PC-9 (cell line): Measurements from ENCODE around the gene CCDC167. TPM values are rescaled to one million over a fixed set of nuclear protein-coding genes. Genes with fewer than 3 reads are reported as not detected.

Experiments used
- BruUV-seq: library from RNA; stranded (reverse); fragments of 400-500 nt; replicated peaks from 2 replicates; lab custom pipeline; 2021; lab: Mats Ljungman, UMichigan
- CTCF ChIA-PET: fragments of 300-600 bp; sonication (Branson Sonifier 250); formaldehyde crosslinking; loops from one replicate; lab custom pipeline; 2022; ENCODE audit warnings: antibody characterized with exemption; lab: Charles Lee
- POLR2A ChIA-PET: fragments of 300-600 bp; sonication (Branson Sonifier 250); formaldehyde crosslinking; loops from one replicate; lab custom pipeline; 2022; ENCODE audit warnings: antibody characterized with exemption; ENCODE audit not compliant: unreplicated experiment; lab: Charles Lee
- DNase-seq, 2 experiments: peaks; one replicate each; pipeline versions ENCODE4 v3.0.0 to v3.0.0-alpha.2; 2015 to 2022; ENCODE audit warnings: mixed read lengths in 1 of 2
- H2AFZ ChIP-seq: fragments of 200-600 bp; sonication (generic); 2 replicates; pipeline ENCODE4 v1.8.1; 2017; ENCODE audit warnings: antibody characterized with exemption
- H3F3A ChIP-seq: fragments of 200-600 bp; sonication (generic); 2 replicates; pipeline ENCODE4 v1.8.1; 2017; ENCODE audit warnings: antibody characterized with exemption, mild to moderate bottlenecking, low read depth; ENCODE audit not compliant: insufficient read depth
- H3K27ac ChIP-seq: fragments of 200-600 bp; sonication (generic); 2 replicates; pipeline ENCODE4 v1.6.1; 2016; ENCODE audit warnings: mixed run types
- H3K27me3 ChIP-seq: fragments of 200-600 bp; sonication (generic); 2 replicates; pipeline ENCODE4 v1.6.1; 2016; ENCODE audit warnings: low read depth, mixed run types; ENCODE audit not compliant: insufficient read depth
- H3K36me3 ChIP-seq: fragments of 200-600 bp; sonication (generic); 2 replicates; pipeline ENCODE4 v1.6.1; 2016; ENCODE audit warnings: low read depth, mixed run types
- H3K4me1 ChIP-seq: fragments of 200-600 bp; sonication (generic); replicated peaks from 2 replicates; pipeline ENCODE4 v1.6.1; 2016; ENCODE audit warnings: mixed run types; ENCODE audit not compliant: insufficient read depth
- H3K4me2 ChIP-seq: fragments of 200-600 bp; sonication (generic); 2 replicates; pipeline ENCODE4 v1.6.1; 2017; ENCODE audit warnings: mixed run types
- H3K4me3 ChIP-seq: fragments of 200-600 bp; sonication (generic); 2 replicates; pipeline ENCODE4 v1.6.1; 2016; ENCODE audit warnings: mixed run types
- H3K79me2 ChIP-seq: fragments of 200-600 bp; sonication (generic); 2 replicates; pipeline ENCODE4 v1.6.1; 2017; ENCODE audit warnings: low read depth, mixed run types
- H3K9me2 ChIP-seq: fragments of 200-600 bp; sonication (generic); 2 replicates; pipeline ENCODE4 v1.8.1; 2017; ENCODE audit warnings: mild to moderate bottlenecking; ENCODE audit not compliant: insufficient read depth
- H3K9me3 ChIP-seq: fragments of 200-600 bp; sonication (generic); 2 replicates; pipeline ENCODE4 v1.8.1; 2016; ENCODE audit warnings: low read depth; ENCODE audit not compliant: insufficient read depth
- H4K20me1 ChIP-seq: fragments of 200-600 bp; sonication (generic); 2 replicates; pipeline ENCODE4 v1.8.1; 2017; ENCODE audit not compliant: insufficient read depth
- EZH2 ChIP-seq: fragments of 200-600 bp; sonication (generic); IDR thresholded peaks from 2 replicates; pipeline ENCODE4 v1.8.0; 2017; ENCODE audit warnings: antibody characterized with exemption, low read depth
- intact Hi-C: fragments of 100-400 bp; cut with micrococcal nuclease; formaldehyde crosslinking; loops from one replicate; pipeline ENCODE4 v1.10.0; 2022; ENCODE audit not compliant: unreplicated experiment
- total RNA-seq: library from RNA; stranded (reverse); gene quantifications from 2 replicates; pipeline ENCODE4 v1.2.3, GENCODE V29; 2021
- TF ChIP-seq, protein P1 (sequence below): fragments of 200-600 bp; sonication (generic); conservative IDR thresholded peaks from 2 replicates; pipeline ENCODE4 v1.6.1; 2017; ENCODE audit warnings: mixed run types, antibody characterized with exemption, mild to moderate bottlenecking, moderate library complexity

CCDC167 gene
- total RNA-seq, 1 experiment from 2014 or later: 29.4 TPM

DNA sequence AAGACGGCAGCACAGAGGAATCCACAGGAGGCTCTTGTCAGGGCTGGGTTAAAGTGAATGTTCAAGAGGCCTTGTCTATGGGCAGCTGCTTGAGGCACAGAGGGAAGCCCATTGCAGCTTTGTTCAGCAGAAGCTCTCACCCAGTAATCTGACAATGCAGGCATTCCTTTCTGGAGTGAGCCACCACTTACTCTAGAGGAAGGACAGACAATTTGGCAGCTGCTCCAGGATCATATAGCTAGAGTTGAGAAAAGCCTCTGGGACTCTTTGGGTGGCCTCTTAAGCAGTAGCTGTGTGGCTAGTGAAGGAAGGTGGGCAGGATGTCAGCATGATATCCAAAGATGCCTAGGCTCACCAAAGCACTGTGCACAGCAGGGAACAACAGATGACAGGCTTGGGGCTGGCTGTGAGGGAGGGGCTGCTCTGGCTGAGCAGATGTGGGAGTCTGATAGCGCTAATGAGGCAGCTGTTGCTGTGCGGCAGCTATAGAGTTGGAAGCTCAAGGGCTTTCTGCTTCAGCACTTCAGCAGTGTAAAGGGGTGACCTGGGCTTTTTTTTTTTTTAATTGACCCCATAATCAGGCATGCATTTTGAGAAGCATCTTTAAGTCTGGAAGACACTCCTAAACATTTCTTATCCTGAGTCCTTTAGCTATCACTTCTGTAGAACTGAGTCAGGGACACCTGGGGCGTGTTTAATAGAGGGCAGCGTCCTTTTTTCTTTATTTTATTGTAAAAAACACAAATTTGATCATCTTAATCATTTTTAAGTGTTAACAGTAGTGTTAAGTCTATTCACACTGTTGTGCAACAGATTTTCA, 39.5 kb downstream of the CCDC167 start:
- DNase-seq: no peak
- H3K9me2 ChIP-seq: no peaks in the 10 kb centered on the region
- no peaks in the 10 kb centered on the region for H3F3A ChIP-seq
- H3K4me3 ChIP-seq: no peak overlapping the region
- H3K27ac ChIP-seq: no peak overlapping the region
- TF ChIP-seq, protein P1, sequence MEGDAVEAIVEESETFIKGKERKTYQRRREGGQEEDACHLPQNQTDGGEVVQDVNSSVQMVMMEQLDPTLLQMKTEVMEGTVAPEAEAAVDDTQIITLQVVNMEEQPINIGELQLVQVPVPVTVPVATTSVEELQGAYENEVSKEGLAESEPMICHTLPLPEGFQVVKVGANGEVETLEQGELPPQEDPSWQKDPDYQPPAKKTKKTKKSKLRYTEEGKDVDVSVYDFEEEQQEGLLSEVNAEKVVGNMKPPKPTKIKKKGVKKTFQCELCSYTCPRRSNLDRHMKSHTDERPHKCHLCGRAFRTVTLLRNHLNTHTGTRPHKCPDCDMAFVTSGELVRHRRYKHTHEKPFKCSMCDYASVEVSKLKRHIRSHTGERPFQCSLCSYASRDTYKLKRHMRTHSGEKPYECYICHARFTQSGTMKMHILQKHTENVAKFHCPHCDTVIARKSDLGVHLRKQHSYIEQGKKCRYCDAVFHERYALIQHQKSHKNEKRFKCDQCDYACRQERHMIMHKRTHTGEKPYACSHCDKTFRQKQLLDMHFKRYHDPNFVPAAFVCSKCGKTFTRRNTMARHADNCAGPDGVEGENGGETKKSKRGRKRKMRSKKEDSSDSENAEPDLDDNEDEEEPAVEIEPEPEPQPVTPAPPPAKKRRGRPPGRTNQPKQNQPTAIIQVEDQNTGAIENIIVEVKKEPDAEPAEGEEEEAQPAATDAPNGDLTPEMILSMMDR: no peak
- no peak overlapping the region for H3K4me2 ChIP-seq
- no peaks in the 10 kb centered on the region for H3K9me3 ChIP-seq
- H4K20me1 ChIP-seq: no peaks in the 10 kb centered on the region; the same call in 1 of the 2 replicates
- no peak overlapping the region for H2AFZ ChIP-seq
- no TSS peak for BruUV-seq
- CTCF ChIA-PET: no interaction called here
- H3K36me3 ChIP-seq: no peaks in the 10 kb centered on the region
- no peaks in the 10 kb centered on the region for H3K27me3 ChIP-seq
- POLR2A ChIA-PET: no interaction called here
- H3K79me2 ChIP-seq: no peaks in the 10 kb centered on the region
- intact Hi-C loops: no loop called here
- no peaks in the 10 kb centered on the region for H3K4me1 ChIP-seq

DNA sequence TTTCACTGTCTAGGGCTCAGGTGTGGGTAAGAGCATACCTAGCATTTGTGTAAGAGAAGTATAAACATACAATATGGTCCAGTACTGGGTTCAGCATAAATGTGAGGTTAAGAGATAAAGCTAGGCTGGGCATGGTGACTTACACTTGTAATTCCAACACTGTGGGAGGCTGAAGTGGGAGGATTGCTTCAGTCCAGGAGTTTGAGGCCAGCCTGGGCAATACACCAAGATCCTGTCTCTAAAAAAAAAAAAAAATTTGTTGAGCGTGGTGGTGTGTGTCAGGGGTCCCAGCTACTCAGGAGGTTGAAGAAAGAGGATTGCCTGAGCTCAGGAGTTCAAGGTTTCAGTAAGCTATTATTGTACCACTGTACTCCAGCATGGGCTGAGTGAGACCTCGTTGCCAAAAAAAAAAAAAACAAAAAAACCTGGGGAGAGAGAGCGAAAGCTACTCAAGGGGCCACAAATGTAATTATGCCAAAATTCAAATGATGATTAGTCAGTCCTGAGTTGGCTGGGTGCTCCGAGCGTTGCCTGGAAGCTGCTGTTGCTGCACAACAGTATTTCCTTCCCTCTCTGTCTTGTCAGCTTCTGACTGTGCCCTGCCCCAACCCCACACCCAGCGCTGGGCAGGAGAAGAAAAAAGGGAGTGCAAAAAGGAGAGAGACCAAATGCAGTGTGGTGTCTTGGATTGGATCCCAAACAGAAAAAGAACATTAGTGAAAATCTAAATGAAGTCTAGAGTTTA, 42.7 kb downstream of the CCDC167 start:
- Histone ChIP-seq H3K9me3 (no peaks in the 10 kb centered on the region), H3K4me3 (no peak overlapping the region), H3K9me2 (no peaks in the 10 kb centered on the region), H3K36me3 (0 out of 2 replicates have a peak, but pooled peaks cover 8% of the 10 kb centered on the region), H3K27ac (no peak overlapping the region), H4K20me1 (no peaks in the 10 kb centered on the region; the same call in 1 of the 2 replicates), H3K4me1 (no peaks in the 10 kb centered on the region), H3K27me3 (no peaks in the 10 kb centered on the region), H3K79me2 (no peaks in the 10 kb centered on the region), H3F3A (no peaks in the 10 kb centered on the region), H3K4me2 (no peak overlapping the region), H2AFZ (no peak overlapping the region)
- POLR2A ChIA-PET: no interaction called here
- TF ChIP-seq, protein P1: no peak
- no peak for TF ChIP-seq EZH2
- no TSS peak for BruUV-seq
- CTCF ChIA-PET: interaction anchor here (0.6 kb wide), 1 partner anchor 86 kb away, joined by 3 read pairs; no protein-coding TSS in a partner anchor
- no peak for DNase-seq
- intact Hi-C loops: no loop called here

DNA sequence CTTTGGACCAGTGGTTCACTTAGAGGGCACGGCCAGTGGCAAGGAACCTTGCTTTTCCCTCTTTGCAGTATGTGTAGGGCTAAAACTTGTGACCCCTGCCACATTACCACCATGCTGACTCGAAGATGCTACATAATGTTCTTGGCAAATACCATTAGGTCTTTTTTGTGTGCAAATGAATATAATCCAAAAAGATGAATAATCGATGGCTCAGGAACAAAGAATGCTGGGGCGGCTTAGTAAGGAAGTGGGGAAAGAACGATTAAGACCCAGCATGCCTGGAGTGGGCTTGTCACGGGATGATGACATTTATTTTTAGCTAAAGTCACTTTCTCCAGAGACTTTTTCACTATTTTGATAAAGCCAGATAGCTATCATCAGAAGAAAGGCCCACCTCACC, 43.6 kb downstream of the CCDC167 start:
- no peaks in the 10 kb centered on the region for H3K9me2 ChIP-seq

More for the DNA sequence above, 43.6 kb downstream of the CCDC167 start:
- no peaks in the 10 kb centered on the region for H3K4me1 ChIP-seq
- CTCF ChIA-PET: interaction anchor here (0.6 kb wide), 1 partner anchor 82 kb away, joined by 4 read pairs; no protein-coding TSS in a partner anchor
- 0 out of 2 replicates have a peak, but pooled peaks cover 8% of the 10 kb centered on the region for H3K36me3 ChIP-seq
- no peak overlapping the region for H3K4me3 ChIP-seq
- H3K79me2 ChIP-seq: no peaks in the 10 kb centered on the region
- no peak overlapping the region for H2AFZ ChIP-seq
- no peak overlapping the region for H3K4me2 ChIP-seq
- DNase-seq: no peak
- no peaks in the 10 kb centered on the region for H3K27me3 ChIP-seq
- H3K27ac ChIP-seq: no peak overlapping the region
- no peaks in the 10 kb centered on the region; the same call in 1 of the 2 replicates for H4K20me1 ChIP-seq
- no peaks in the 10 kb centered on the region for H3K9me3 ChIP-seq
- TF ChIP-seq, protein P1: no peak
- no peak for TF ChIP-seq EZH2
- POLR2A ChIA-PET: interaction anchor here (0.6 kb wide), 2 partner anchors 221 to 972 kb away, joined by 6 to 7 read pairs; no protein-coding TSS in a partner anchor
- intact Hi-C loops: no loop called here
- no TSS peak for BruUV-seq
- H3F3A ChIP-seq: no peaks in the 10 kb centered on the region
